Suprapubic skin (tissue), 4 donors: Measurements from ENCODE around the gene RPS6KA1. TPM values are rescaled to one million over a fixed set of nuclear protein-coding genes. Genes with fewer than 3 reads are reported as not detected.

ENCODE experiments used
- DNase-seq, 2 donors: peaks; one replicate each; pipeline ENCODE4 v3.0.0-alpha.2; 2019; ENCODE audit warnings: low spot score in 2 of 2
- H3K27ac ChIP-seq: fragments of 200-600 bp; sonication (generic); one replicate; pipeline ENCODE4 v1.5.1; 2019
- H3K27me3 ChIP-seq: fragments of 200-600 bp; sonication (generic); one replicate; pipeline ENCODE4 v1.5.1; 2019
- H3K36me3 ChIP-seq: fragments of 200-600 bp; sonication (generic); one replicate; pipeline ENCODE4 v1.5.1; 2019
- H3K4me1 ChIP-seq: fragments of 200-600 bp; sonication (generic); one replicate; pipeline ENCODE4 v1.5.1; 2019
- H3K4me3 ChIP-seq: fragments of 200-600 bp; sonication (generic); one replicate; pipeline ENCODE4 v1.5.1; 2019; ENCODE audit warnings: mild to moderate bottlenecking
- H3K9me3 ChIP-seq: fragments of 200-600 bp; sonication (generic); one replicate; pipeline ENCODE4 v1.5.1; 2019
- EP300 ChIP-seq: sonication (generic); formaldehyde crosslinking; IDR thresholded peaks from one replicate; pipeline ENCODE4 v1.6.1; 2017; ENCODE audit warnings: antibody characterized with exemption
- POLR2A ChIP-seq, 2 donors: fragments of 450-650 bp; IDR thresholded peaks; one replicate each; pipeline ENCODE4 v1.6.1; 2017; ENCODE audit warnings: antibody characterized with exemption in 2 of 2, mild to moderate bottlenecking in 2 of 2, moderate library complexity in 2 of 2
- POLR2AphosphoS5 ChIP-seq, 3 donors: sonication (generic); formaldehyde crosslinking; IDR thresholded peaks; one replicate each; pipeline ENCODE4 v1.6.1; 2017; ENCODE audit warnings: antibody characterized with exemption in 3 of 3
- WGBS: methylation state at CpG from one replicate; pipeline ENCODE4 v1.1.5; 2018; 5-methylcytosine and 5-hydroxymethylcytosine counted together
- total RNA-seq, 4 donors: library from RNA; depleted of rRNA; stranded (reverse); fragments of >200 nt; gene quantifications; one replicate each; pipeline ENCODE4 v1.1.0, GENCODE V29; 2016
- TF ChIP-seq, protein P1 (sequence below), 2 donors: fragments of 200-600 bp in 1 of 2; fragments of 450-650 bp in 1 of 2; sonication (generic) in 1 of 2; IDR thresholded peaks; one replicate each; pipeline ENCODE4 v1.5.1; 2016 to 2019; ENCODE audit warnings: antibody characterized with exemption in 2 of 2, mild to moderate bottlenecking in 1 of 2, moderate library complexity in 1 of 2

RPS6KA1 gene
- total RNA-seq, 4 donors from 2014 or later, result 37.8 to 50.9 (median 43.7) TPM

DNA sequence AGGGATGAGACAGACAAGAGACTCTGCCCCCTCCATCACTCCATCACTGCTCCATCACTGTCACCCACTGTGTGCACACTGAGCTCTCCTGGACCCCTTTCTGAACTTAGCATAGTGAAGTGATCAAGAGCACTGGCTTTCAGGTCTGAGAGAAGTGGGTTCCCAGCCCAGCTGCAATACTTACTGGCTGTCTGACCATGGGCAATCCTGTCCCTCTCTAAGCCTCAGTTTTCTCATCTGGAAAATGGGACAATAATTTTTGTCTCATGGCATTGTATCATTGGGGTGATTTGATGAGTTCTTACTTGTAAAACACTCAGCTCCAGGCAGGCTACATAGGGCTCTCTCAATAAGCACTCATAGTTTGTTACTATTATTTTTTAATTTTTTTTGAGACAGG, 7.5 kb upstream of the RPS6KA1 start:
- Histone ChIP-seq H3K9me3 (no peaks in the 10 kb centered on the region), H3K36me3 (no peaks in the 10 kb centered on the region), H3K4me3 (no peak overlapping the region), H3K27me3 (peaks cover 19% of the 10 kb centered on the region), H3K27ac (no peak overlapping the region), H3K4me1 (no peaks in the 10 kb centered on the region)
- TF ChIP-seq, protein P1, sequence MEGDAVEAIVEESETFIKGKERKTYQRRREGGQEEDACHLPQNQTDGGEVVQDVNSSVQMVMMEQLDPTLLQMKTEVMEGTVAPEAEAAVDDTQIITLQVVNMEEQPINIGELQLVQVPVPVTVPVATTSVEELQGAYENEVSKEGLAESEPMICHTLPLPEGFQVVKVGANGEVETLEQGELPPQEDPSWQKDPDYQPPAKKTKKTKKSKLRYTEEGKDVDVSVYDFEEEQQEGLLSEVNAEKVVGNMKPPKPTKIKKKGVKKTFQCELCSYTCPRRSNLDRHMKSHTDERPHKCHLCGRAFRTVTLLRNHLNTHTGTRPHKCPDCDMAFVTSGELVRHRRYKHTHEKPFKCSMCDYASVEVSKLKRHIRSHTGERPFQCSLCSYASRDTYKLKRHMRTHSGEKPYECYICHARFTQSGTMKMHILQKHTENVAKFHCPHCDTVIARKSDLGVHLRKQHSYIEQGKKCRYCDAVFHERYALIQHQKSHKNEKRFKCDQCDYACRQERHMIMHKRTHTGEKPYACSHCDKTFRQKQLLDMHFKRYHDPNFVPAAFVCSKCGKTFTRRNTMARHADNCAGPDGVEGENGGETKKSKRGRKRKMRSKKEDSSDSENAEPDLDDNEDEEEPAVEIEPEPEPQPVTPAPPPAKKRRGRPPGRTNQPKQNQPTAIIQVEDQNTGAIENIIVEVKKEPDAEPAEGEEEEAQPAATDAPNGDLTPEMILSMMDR (IDR thresholded peaks at IDR 0.05), result no peak
- TF ChIP-seq POLR2AphosphoS5 (IDR thresholded peaks at IDR 0.05) (no peak), EP300 (no peak), POLR2A (IDR thresholded peaks at IDR 0.05) (no peak)
- no peak for DNase-seq

DNA sequence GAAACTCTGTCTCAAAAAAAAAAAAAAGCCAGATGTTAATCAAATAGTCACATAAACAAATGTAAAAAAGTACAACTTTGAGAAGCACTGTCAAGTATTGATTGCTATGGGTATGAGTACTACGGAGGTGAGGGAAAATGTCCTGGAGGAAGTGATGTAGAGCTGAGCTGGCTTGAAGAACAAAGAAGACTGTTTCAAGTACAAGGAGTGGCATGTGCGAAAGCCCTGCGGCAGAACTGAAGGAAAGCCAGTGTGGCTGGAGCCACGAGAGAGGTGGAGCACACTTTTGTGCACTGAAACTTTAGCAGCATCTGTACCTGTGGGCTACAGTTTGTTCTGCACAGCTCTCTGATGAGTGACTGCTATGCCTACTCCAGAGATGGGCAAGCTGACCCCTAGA, 5.4 kb upstream of the RPS6KA1 start:
- DNase-seq, result no peak
- peaks cover 19% of the 10 kb centered on the region for H3K27me3 ChIP-seq
- H3K4me1 ChIP-seq, result no peaks in the 10 kb centered on the region
- H3K27ac ChIP-seq, result no peak overlapping the region
- H3K9me3 ChIP-seq, result no peaks in the 10 kb centered on the region
- TF ChIP-seq EP300 (no peak), POLR2A (IDR thresholded peaks at IDR 0.05) (no peak), POLR2AphosphoS5 (IDR thresholded peaks at IDR 0.05) (no peak)
- TF ChIP-seq, protein P1 (IDR thresholded peaks at IDR 0.05), result no peak
- H3K36me3 ChIP-seq, result no peaks in the 10 kb centered on the region
- H3K4me3 ChIP-seq, result no peak overlapping the region
- 35% methylated on average over 4 of the region's 4 CpGs for WGBS

DNA sequence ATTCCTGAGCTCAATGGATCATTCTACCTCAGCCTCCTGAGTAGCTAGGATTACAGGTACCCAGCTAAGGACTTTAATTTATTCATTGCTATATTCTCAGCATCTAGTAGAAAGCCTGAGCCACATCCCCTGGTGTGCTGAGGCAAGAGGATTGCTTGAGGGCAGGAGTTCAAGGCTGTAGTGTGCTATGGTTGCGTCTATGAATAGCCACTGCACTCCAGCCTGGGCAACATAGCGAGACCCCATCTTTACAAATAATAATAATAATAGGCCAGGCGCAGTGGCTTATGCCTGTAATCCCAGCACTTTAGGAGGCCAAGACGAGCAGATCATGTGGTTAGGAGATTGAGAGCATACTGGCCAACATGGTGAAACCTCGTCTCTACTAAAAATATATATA, 3.3 kb upstream of the RPS6KA1 start:
- H3K27me3 ChIP-seq, result peaks cover 19% of the 10 kb centered on the region
- no peak overlapping the region for H3K27ac ChIP-seq
- TF ChIP-seq, protein P1 (IDR thresholded peaks at IDR 0.05), result no peak
- TF ChIP-seq EP300 (no peak), POLR2AphosphoS5 (IDR thresholded peaks at IDR 0.05) (no peak), POLR2A (IDR thresholded peaks at IDR 0.05) (no peak)
- no peak overlapping the region for H3K4me3 ChIP-seq
- H3K4me1 ChIP-seq, result peaks cover 11% of the 10 kb centered on the region
- no peaks in the 10 kb centered on the region for H3K36me3 ChIP-seq
- DNase-seq, result no peak
- 83% methylated on average over 5 of the region's 5 CpGs for WGBS
- H3K9me3 ChIP-seq, result no peaks in the 10 kb centered on the region

DNA sequence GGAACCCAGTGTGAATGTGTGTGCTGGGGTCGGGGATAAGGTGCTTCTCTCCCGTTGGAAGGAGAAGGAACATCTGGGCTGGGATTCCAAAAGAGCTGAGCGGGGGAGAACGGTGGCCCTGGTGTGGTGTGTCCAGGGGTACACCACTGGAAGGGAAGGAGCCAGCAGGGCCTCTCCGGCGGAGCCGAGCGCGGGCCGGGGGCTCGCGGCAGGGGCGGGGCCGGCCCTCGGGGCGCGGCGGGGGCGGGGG, 231 bp upstream of the RPS6KA1 start:
- DNase-seq, result no peak
- no peak for TF ChIP-seq EP300
- no peak for TF ChIP-seq POLR2A (IDR thresholded peaks at IDR 0.05)
- TF ChIP-seq, protein P1 (IDR thresholded peaks at IDR 0.05), result no peak
- no peak for TF ChIP-seq POLR2AphosphoS5 (IDR thresholded peaks at IDR 0.05)
- Histone ChIP-seq H3K9me3 (no peaks in the 10 kb centered on the region), H3K36me3 (no peaks in the 10 kb centered on the region), H3K4me1 (peaks cover 32% of the 10 kb centered on the region), H3K27ac (no peak overlapping the region), H3K27me3 (peaks cover 6% of the 10 kb centered on the region), H3K4me3 (peak overlapping the region; percentile 89)
- WGBS, result 3% methylated on average over 11 of the region's 19 CpGs

DNA sequence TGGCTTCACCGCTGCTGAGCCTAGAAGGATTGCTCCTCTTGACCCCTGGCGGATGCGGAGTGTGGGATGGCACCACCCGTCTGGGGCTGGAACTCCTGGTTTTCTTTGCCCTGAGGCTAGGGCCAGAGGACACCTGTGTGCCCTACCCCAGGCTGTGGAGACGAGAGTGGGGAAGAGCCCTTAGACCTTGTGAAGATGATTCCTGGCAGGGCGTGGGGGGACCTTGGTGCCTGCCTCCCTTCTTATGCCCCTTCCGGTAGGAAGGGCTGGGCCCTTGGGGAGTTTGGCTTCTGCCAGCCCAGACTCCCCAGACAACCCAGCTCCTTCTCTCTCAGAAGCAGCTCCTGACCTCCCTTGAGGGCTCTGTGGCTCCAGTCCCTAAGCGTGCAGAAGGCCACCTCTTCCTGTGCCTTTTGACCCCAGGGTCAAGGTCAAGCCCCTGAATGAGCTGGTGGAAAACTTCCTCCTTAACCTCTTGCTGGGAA, 891 bp downstream of the RPS6KA1 start:
- peak overlapping the region; percentile 86 for H3K27ac ChIP-seq
- peaks cover 36% of the 10 kb centered on the region for H3K4me1 ChIP-seq

More for the DNA sequence above, 891 bp downstream of the RPS6KA1 start:
- Histone ChIP-seq H3K36me3 (no peaks in the 10 kb centered on the region), H3K27me3 (peaks cover 1% of the 10 kb centered on the region), H3K9me3 (no peaks in the 10 kb centered on the region), H3K4me3 (peak overlapping the region; percentile 89)
- WGBS, result 5% methylated on average over 4 of the region's 8 CpGs
- TF ChIP-seq POLR2AphosphoS5 (IDR thresholded peaks at IDR 0.05) (no peak), POLR2A (IDR thresholded peaks at IDR 0.05) (no peak), EP300 (no peak)
- TF ChIP-seq, protein P1 (IDR thresholded peaks at IDR 0.05), result no peak
- DNase-seq, result no peak
